ENCODE results near the gene TBC1D22B. TPM values are rescaled to one million over a fixed set of nuclear protein-coding genes. Genes with fewer than 3 reads are reported as not detected.

The TBC1D22B gene
- polyA plus RNA-seq, 3 donors, result 3.9 to 5.0 (median 4.9) TPM

DNA sequence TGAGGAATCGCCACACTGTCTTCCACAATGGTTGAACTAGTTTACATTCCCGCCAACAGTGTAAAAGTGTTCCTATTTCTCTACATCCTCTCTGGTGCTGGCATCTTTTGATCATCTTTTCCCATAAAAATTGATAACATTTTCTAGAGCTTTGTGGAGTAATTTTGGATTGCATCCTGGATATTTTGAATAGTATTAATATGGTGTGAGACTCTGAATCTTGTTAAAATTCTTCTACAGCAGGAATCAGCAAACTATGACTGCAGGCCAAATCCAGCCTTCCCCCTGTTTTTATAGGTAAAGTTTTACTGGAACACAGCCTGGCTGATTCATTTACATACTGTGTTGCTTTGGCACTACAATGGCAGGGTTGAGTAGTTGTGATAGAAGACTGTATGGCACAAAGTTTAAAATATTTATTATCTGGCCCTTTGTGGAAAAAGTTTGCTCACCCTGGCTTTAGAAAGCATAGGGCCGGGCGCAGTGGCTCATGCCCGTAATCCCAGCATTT, 81.2 kb downstream of the TBC1D22B start:
- no peak overlapping the region for H2AFZ ChIP-seq (ENCODE audit: insufficient read depth, low read depth, low read length, poor library complexity, severe bottlenecking)
- H3K4me1 Mint-ChIP-seq, result no peaks in the 10 kb centered on the region
- H3K27ac Mint-ChIP-seq, result no peak overlapping the region
- no peaks in the 10 kb centered on the region for H3K27me3 Mint-ChIP-seq (ENCODE audit: low read depth in 3 of 3)
- no peak overlapping the region for H3K4me3 Mint-ChIP-seq
- no peak overlapping the region for H3K27ac ChIP-seq (ENCODE audit: low read depth in 1 of 2, low read length in 2 of 2)
- H3K4me2 ChIP-seq (replicated peaks; ENCODE audit: extremely low read depth, low read length, poor library complexity, severe bottlenecking), result no peak overlapping the region
- H3K36me3 ChIP-seq (replicated peaks in 1 of 2; ENCODE audit: control insufficient read depth in 1 of 2, insufficient read depth in 2 of 2, low read length in 2 of 2), result no peaks in the 10 kb centered on the region
- TF ChIP-seq, protein P1, sequence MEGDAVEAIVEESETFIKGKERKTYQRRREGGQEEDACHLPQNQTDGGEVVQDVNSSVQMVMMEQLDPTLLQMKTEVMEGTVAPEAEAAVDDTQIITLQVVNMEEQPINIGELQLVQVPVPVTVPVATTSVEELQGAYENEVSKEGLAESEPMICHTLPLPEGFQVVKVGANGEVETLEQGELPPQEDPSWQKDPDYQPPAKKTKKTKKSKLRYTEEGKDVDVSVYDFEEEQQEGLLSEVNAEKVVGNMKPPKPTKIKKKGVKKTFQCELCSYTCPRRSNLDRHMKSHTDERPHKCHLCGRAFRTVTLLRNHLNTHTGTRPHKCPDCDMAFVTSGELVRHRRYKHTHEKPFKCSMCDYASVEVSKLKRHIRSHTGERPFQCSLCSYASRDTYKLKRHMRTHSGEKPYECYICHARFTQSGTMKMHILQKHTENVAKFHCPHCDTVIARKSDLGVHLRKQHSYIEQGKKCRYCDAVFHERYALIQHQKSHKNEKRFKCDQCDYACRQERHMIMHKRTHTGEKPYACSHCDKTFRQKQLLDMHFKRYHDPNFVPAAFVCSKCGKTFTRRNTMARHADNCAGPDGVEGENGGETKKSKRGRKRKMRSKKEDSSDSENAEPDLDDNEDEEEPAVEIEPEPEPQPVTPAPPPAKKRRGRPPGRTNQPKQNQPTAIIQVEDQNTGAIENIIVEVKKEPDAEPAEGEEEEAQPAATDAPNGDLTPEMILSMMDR (IDR thresholded peaks at IDR 0.05), result no peak
- DNase-seq, result no peak
- H3K4me1 ChIP-seq (ENCODE audit: control insufficient read depth in 1 of 2, insufficient read depth in 2 of 2, low read length in 2 of 2), result no peaks in the 10 kb centered on the region
- intact Hi-C loops (cut with micrococcal nuclease), result no loop called here
- WGBS (ENCODE audit: insufficient coverage), result 100% methylated on average over 2 of the region's 5 CpGs
- no peaks in the 10 kb centered on the region for H3K79me2 ChIP-seq (ENCODE audit: insufficient read depth, low read length)
- no peaks in the 10 kb centered on the region for H3K9me3 ChIP-seq (replicated peaks in 1 of 2; ENCODE audit: control insufficient read depth in 1 of 2, insufficient read depth in 1 of 2, low read length in 2 of 2)
- H3K27me3 ChIP-seq (ENCODE audit: control insufficient read depth in 2 of 2, insufficient read depth in 2 of 2, low read length in 2 of 2), result no peaks in the 10 kb centered on the region
- H3K9me3 Mint-ChIP-seq, result no peaks in the 10 kb centered on the region
- no peak overlapping the region for H3K4me3 ChIP-seq (replicated peaks in 1 of 3; ENCODE audit: low read depth in 2 of 3, low read length in 3 of 3)
- no peak overlapping the region for H3K9ac ChIP-seq (ENCODE audit: insufficient read depth, low read length, poor library complexity, severe bottlenecking)
- no peaks in the 10 kb centered on the region for H4K20me1 ChIP-seq (ENCODE audit: insufficient read depth, low read length)
- H3K36me3 Mint-ChIP-seq, result peaks cover 2 to 7% of the 10 kb centered on the region in 2 donors

DNA sequence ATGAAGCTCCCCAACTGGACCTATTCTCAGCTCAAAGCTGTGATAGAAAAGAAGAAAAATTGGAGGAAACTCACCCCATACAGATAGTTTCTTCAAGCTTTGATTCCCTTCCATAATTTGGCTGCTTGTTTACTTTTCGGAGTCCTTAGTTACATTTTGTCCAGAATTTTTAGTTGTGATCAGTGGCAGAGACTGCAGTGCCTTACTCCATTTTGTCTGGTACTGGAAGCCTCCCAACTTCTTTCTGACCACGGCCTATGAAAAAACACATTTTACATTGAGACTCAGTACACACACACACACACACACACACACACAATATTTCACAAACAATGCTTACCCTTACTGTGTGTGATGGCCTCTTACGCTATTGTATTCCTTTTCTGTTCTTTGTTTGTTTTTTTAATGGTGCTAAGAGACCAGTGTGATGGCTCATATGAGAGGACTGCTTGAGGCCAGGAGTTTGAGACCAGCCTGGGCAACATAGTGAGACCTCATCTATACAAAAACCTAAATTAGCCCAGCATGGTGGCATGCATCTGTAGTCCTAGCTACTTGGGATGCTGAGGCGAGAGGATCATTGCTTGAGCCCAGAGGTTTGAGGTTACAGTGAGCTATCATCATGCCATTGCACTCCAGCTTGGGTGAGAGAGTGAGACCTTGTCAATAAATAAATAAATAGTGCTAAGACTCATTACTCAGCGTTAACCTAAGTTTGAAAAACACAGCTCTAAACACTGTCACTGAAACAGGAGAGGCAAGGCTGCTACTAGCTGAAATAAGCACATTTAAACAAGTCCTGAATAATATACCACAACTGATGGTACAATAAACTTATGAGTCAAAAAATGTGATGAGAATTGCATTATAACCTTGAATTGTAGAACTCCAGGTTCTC, 82.4 kb downstream of the TBC1D22B start:
- H3K9ac ChIP-seq (ENCODE audit: insufficient read depth, low read length, poor library complexity, severe bottlenecking), result no peak overlapping the region
- intact Hi-C loops (cut with micrococcal nuclease), result no loop called here
- H3K4me1 ChIP-seq (ENCODE audit: control insufficient read depth in 1 of 2, insufficient read depth in 2 of 2, low read length in 2 of 2), result no peaks in the 10 kb centered on the region
- H3K9me3 ChIP-seq (replicated peaks in 1 of 2; ENCODE audit: control insufficient read depth in 1 of 2, insufficient read depth in 1 of 2, low read length in 2 of 2), result no peaks in the 10 kb centered on the region
- H3K36me3 Mint-ChIP-seq, result peaks cover 0 to 2% of the 10 kb centered on the region in 2 donors
- no peak overlapping the region for H3K4me2 ChIP-seq (replicated peaks; ENCODE audit: extremely low read depth, low read length, poor library complexity, severe bottlenecking)
- H3K4me1 Mint-ChIP-seq, result no peaks in the 10 kb centered on the region
- no peak overlapping the region for H3K4me3 ChIP-seq (replicated peaks in 1 of 3; ENCODE audit: low read depth in 2 of 3, low read length in 3 of 3)
- H3K36me3 ChIP-seq (replicated peaks in 1 of 2; ENCODE audit: control insufficient read depth in 1 of 2, insufficient read depth in 2 of 2, low read length in 2 of 2), result no peaks in the 10 kb centered on the region
- H3K79me2 ChIP-seq (ENCODE audit: insufficient read depth, low read length), result no peaks in the 10 kb centered on the region
- H2AFZ ChIP-seq (ENCODE audit: insufficient read depth, low read depth, low read length, poor library complexity, severe bottlenecking), result no peak overlapping the region
- no peaks in the 10 kb centered on the region for H4K20me1 ChIP-seq (ENCODE audit: insufficient read depth, low read length)
- H3K27me3 ChIP-seq (ENCODE audit: control insufficient read depth in 2 of 2, insufficient read depth in 2 of 2, low read length in 2 of 2), result peaks cover 0 to 3% of the 10 kb centered on the region in 2 donors
- H3K27ac Mint-ChIP-seq, result no peak overlapping the region
- peaks cover 2 to 6% (median 4%) of the 10 kb centered on the region in 3 donors for H3K27me3 Mint-ChIP-seq (ENCODE audit: low read depth in 3 of 3)
- no peak for DNase-seq
- H3K9me3 Mint-ChIP-seq, result no peaks in the 10 kb centered on the region
- H3K27ac ChIP-seq (ENCODE audit: low read depth in 1 of 2, low read length in 2 of 2), result no peak overlapping the region
- WGBS (ENCODE audit: insufficient coverage), result 80% methylated on average over 1 of the region's 5 CpGs
- H3K4me3 Mint-ChIP-seq, result no peak overlapping the region
- TF ChIP-seq, protein P1 (IDR thresholded peaks at IDR 0.05), result no peak
